GM20431 (cell line): ENCODE data around the gene ART5.
"Not testable (repeated sequence)": the region's sequence is repeated elsewhere in the genome, so short reads cannot be mapped to it uniquely, and the experiment has no call there.

Experiments used
- in situ Hi-C: fragments of 300-500 bp; cut with MseI, MboI; formaldehyde crosslinking; loops from one replicate; pipeline ENCODE4 v1.15.0; 2020; ENCODE audit warnings: low sequenced_read_pairs; ENCODE audit not compliant: unreplicated experiment

Gene ART5

DNA sequence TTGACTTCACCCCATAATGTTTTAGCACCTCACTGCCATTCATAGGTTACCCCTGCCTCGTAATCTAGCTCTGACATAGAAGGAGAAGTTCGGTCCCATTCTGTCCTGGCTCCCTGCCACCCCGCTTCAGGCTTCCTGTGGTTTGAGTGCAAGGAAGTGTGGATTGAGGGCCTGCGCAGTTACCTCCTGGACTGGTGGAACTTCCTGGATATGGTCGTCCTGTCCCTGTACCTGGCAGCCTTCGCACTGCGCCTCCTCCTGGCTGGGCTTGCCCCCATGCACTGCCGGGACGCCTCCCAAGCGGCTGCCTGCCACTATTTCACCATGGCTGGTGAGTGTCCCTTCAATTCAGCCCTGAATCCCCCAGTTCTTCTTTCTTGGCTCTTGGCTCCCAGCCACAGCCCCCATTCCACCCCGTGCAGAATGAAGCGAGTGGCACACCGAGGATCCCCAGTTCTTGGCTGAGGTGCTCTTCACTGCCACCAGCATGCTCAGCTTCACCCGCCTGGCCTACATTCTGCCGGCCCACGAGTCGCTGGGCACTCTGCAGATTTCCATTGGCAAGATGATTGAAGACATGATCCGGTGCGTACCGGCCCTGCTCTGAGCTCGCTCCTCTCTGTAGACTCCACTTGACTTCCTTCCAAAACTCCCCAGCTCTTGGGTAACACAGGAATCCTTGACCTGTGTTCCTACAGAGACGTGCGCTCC is 15.4 kb downstream of the ART5 start:
- in situ Hi-C loops = no loop called here

DNA sequence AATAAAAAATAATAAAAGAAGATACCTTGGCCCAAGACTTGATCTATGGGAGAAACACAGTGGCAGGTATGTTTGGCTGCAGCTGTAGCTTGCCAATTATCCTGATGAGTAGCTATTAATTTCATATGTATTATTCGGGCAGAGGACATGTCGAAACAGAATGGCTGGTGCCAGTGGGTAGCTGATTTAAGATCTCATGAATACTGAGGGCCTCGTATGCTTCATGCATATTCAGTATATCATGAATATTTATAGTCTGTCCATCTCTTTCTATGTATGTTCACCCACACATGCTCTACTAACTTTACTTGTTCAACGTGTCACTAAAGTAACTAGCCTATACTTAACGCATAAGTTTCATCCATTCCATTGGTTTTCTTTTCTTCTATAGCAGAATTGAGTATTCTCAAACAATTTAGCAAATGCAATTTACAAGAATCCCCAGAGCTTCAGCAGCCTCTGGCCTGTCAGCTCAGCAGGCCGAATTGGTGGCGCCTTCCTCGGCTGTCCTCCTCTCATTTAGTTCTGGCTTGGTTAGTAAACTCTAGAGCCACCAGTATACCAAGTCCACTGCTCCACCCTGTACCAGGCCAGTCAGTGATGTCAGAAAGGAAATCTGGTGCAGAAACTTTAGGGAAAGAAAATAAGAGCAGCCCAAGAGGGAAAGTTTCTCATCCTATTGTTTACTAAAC is 17.9 kb downstream of the ART5 start:
- in situ Hi-C loops = no loop called here

DNA sequence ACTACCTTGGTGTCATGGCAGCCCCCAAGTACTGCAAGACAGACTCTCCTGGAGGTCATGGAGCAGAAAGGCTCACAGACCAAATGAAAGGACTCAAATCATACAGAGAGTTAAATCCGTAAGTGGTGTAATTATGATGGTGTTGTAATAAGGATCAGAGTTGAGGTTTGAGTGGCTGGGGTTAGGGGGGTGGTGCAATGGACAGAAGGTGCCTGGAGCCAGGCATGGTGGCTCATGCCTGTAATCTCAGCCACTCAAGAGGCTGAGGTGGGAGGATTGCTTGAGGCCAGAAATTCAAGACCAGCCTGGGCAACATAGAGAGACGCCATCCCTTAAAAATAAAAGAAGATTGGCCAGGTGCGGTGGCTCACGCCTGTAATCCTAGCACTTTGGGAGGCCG is 18.7 kb downstream of the ART5 start:
- in situ Hi-C loops = no loop called here

DNA sequence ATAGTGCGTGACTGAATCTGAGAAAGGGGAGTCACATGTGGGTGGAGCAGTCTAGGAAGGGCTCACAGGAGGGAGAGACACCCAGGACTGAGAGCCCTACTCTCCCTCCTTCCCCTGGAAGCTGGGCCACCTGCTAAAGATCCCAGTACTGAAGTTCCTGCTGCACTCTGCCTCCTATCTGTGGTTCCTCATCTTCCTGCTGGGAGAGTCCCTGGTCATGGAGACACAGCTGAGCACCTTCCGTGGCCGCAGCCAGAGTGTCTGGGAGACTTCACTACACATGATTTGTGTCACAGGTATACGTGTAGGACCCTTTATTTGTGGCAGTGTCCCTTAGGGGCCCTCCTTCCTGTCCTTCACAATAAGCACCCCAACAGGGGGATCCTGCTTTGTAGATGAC is 19.3 kb downstream of the ART5 start:
- in situ Hi-C loops = no loop called here

DNA sequence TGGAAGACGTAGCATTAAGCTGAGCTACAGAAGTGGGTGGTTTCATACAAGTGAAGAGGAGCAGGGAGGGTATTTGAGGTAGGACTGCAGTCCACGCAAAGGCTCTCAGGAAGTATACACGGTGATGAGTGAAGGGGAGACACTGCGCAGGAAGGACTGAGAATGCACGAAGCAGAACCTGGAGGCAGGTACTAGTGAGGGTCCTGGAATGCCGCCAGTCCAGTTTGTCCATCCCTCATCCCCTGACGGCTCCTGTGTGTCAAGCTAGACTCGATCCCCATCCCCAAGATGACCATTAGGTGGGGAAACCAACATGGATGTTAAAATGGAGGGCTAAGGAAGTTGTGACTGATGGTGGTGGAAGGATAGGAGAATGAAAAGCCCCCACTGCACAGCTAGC is 23.8 kb downstream of the ART5 start:
- in situ Hi-C loops = no loop called here

DNA sequence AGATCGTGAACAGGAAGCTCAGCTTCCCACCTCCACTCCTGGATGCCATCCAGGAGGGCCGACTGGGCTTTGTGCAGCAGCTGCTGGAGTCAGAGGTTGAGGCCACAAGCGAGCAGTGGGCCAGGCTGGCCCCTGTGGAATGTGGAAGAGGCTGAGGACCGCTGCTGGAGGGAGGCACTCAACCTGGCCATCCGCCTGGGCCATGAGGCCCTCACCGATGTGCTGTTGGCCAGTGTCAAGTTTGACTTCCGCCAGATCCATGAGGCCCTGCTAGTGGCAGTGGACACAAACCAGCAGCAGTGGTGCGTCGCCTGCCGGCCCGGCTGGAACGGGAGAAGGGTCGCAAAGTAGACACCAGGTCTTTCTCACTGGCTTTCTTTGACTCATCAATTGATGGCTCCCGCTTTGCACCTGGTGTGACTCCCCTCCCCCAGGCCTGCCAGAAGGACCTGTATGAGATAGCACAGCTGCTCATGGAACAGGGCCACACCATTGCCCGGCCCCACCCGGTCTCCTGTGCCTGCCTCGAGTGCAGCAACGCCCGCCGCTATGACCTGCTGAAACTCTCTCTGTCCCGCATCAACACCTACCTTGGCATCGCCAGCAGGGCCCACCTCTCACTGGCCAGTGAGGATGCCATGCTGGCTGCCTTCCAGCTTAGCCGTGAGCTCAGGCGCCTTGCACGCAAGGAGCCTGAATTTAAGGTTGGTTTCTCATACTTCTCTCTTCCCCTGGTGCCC is 24.9 kb downstream of the ART5 start:
- in situ Hi-C loops = no loop called here

DNA sequence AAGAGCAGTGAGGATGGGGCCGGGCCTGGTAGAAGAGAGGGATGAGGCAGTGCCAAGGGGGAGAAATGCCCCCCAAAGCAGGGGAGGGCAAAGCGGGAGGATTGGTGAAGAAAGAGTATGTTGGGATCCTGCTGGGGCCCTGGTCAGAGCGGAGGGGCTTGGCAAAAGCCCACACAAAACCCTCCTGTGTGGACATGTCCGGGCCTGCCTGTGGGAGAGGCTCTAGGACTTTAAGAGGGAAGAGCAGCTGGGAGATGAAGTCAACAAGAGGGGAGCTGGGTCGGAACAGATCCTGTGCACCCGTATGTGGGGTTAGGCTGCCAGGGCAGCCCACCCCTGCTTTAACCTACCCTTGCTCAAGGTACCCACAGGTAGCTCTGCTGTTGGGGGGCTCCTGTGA is 25.8 kb downstream of the ART5 start:
- in situ Hi-C loops = no loop called here

DNA sequence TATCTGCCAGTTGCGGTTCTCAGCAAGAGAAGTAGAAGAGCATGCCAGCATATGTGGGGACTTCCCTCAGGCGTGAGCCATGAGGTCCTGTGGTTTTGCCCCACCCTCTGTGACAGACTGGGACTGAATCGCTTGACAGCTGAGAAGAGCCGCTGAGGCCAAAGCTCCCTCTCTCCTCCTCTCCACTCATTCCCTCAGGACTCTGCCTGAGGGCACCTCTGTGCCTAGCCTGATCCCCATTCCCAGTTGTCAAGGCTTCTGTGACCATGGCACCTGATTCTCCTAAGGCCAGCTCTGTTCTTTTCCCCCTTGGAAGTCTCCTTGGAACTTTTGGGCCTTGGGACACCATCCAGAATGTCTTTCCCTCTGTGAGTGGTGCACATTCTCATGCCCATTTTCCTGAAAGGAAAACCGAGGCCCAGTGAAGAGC is 27.0 kb downstream of the ART5 start:
- in situ Hi-C loops = no loop called here

DNA sequence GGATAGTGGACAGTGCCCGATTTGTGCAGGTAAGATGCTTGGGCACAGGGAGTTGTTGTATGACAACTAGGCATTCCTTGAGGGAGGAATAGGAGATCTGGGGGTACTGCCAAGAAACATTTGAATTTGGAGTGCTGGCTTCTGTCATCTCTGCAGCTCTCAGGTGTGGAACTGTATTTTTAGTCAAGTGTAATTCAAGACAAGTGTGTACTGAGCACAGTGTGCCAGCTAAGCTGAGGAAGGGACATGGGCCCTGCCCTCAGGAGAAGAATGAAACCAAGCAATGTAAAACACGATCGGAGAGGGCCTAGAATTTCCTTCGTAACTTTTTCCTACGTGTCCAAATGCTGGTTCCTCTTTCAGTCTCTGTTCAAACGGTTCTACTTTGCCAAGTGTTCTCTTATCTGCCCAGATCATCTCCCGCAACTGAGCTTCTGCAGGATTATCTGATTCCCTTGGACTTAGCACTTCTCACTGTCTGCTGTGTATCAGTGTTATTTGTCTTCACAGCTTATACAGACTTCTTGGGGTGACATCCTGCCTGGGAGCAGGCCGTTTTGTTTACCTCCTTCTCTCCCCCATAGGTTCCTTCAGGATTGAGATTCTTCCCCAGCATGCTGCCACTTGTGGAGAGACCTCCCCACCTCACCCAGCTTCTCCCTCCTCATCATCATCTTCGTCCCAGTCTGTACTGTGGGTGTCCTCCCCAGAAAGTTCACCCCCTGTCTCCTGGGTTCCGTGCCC is 27.6 kb downstream of the ART5 start:
- in situ Hi-C loops = no loop called here

DNA sequence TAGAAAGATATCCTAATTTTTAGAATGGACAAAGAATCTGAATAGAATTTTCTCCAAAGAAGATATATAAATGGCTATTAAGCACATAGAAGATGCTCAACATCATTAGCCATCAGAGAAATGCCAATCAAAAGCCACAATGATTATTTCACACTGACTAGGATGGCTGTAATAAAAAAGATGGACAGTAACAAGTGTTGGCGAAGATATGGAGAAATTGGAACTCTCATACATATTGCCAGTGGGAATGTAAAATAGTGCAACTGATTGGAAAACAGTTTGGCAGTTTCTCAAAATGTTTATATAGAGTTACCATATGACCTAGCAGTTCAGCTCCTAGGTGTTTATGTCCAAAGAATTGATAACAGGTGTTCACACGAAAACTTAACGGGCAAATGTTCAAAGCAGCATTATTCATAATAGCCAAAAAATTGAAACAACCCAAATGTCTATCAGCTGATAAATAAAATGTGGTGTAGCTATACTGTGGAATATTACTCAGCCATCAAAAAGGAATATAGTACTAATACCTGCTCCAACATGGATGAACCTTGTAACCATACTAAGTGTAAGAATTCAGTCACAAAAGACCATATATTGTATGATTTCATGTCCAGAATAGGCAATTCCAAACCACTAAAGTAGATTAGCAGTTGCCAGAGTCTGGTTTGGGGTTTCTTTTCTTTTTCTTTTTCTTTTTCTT is 29.7 kb downstream of the ART5 start:
- in situ Hi-C loops = no loop called here

DNA sequence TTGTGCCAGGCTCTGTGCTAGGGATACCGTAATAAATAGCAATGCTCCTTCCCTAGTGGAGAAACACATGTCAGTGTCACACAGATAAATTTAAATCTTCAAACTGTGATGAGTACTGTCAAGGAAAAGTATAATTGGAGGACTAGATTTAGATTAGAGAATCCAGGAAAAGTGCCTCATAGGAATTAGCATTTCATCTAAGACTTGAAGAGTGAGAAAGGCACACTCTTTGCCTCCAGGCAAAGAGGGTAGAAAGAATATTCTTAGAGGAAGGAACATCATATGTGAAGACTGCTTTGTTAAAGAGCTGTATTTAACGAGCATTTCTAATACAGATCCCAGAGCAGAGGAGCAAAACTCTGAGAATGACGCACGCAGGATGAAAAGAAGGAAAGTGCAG is 30.9 kb downstream of the ART5 start:
- in situ Hi-C loops = no loop called here

DNA sequence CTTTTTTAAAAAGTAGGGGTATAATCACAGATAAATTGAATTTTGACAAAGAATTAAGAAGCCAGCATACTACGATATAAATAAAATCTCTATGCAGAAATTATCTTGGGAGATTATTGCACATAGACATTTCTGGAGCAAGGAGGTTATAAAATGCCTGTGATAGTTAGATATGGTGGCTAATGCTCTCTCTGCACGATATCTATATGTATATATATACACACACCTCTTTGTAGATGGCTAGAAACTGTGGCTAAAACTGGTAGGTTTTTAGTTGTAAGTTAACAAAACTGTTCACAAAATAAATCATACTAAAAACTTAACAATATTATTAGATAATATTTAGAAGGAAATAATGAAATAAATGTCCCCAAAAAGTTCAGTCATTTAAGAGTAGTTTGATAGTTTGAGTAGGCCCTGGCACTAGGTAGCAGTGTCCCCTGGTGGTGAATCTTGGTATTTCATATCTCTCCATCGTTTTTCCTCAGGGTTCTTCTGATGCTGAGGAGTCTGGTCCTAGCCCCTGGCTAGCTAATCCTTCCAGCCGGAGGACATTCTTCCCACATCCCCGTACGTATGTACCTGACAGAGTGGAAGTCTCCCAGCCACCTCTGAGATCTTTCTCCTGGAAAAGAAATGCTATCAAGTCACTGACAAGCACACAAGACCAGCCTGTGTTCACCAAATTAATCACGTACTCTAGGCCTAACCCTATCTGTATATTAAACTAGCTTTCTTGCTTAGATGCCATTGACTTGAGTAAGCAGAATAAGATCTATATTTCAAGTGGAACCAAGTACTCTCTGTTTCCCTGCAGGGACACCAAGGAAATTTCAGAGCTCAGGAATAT is 32.2 kb downstream of the ART5 start:
- in situ Hi-C loops = no loop called here

DNA sequence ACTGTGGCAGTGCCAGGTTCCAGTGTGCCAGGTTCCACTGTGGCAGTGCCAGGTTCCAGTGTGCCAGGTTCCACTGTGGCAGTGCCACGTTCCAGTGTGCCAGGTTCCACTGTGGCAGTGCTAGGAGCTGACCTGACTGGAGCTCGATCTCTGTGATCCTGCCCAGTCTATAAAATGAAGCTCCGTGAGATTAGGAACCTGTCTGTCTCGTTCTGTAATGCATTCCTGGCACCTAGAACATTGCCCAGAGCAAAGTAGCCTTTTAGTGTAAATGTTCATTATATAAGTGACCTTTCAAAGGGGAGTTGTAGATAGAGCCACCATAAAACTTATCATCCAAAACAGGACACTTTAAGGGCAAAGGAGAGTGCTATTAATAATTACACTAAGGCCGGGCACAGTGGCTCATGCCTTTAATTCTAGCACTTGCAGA is 36.0 kb downstream of the ART5 start:
- in situ Hi-C loops = no loop called here

DNA sequence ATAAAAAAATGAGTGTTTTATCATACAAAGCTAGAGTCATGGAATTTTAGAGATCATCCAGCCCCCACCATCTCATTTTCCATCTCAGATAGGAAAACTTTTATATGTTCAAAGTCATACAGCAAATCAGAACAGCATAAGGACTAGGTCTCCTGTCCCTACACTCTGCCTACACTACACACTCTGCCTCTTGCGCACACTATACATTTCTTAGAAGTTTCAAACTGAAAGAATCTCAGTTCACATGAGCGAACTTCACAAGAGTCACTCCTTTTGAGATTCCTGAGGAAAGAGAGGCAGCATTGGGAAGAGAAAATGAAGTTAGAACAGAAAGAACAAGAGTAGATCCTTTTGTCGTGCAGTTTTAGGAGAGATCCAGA is 36.5 kb downstream of the ART5 start:
- in situ Hi-C loops = no loop called here

DNA sequence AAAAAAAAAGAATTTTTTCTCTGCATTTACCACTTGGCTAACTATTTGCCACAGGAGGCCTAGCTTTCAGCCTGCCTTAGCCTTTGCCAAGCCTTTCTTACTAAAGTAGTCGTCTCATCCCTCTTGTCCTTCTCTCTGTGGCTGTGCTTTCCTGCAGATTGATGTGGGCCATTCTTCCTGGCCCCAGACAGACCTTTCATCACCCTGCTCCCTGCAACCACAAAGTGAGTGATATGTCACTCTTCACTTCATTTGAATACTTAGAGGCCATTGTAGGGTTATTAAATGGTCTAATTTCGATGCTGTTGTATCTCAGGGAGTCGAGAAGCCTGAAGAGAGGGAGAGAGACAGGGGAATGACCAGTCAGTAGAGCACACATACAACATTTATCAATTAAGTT is 37.6 kb downstream of the ART5 start:
- in situ Hi-C loops = no loop called here

DNA sequence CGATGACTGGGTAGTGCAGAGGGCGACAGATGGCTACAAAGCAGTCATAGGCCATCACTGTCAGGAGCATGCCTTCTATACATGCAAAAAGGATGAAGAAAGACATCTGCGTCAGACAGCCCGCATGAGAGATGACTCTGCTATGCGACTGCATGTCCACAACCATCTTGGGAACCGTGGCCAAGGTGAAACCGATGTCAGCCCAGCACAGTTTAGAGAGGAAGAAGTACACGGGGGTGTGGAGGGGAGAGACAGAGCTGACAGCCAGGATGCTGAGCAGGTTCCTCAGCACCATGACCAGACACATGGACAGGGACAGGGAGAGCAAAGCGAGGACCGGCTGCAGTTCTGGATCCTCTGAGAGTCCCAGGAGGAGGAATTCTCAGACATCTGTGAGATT is 41.6 kb downstream of the ART5 start:
- in situ Hi-C loops = not testable (repeated sequence)

DNA sequence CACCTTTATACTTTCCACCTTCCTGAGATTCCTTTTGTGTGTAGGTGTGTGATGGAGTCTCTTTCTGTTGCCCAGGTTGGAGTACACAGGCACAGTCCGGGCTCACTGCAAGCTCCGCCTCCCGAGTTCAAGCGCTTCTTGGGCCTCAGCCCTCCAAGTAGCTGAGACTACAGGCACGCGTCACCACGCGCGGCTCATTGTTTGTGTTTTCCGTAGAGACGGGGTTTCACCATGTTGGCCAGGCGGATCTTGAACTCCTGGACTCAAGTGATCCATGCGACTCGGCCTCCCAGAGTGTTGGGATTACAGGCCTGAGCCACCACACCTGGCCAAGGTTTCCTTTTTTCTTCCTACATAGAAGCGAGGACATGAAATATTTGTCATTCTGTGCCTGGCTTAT is 44.0 kb downstream of the ART5 start:
- in situ Hi-C loops = not testable (repeated sequence)

DNA sequence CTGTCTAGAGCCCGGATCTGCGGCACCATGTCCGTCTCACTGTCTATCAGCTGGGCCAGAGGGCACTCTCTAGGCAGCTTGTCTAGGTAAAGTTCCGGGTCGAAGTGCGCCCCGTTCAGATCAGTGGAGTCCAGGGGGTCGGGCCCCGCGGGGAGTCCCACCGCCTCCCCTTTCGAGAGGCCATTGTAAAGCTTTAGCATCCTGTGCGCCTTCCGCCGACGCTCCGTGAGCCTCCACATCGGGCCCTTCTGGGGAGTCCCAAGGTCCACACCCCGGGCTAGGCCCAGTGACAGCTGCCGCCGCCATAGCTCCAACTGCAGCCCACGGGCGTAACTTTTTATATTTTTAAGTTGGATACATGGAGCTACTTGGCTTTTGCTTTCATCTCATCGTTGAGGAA is 50.5 kb downstream of the ART5 start:
- in situ Hi-C loops = not testable (repeated sequence)

DNA sequence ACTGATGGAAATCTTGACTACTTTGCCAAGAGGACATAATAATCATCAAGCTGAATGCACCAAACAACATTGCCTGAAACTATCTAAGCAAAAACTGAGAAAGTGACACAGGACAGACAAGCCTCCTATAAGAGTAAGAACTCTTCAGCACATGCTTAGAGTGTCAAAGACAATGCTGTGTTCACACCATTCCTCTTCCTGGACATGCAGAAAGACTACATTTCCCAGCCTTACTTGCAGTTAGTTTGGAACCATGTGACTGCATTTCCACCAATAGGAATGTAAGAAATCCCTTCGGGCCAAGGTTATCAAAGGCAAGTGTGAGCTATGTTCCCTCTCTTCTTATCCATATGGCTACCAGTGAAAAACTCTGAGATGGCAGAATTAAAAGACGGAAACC is 51.6 kb downstream of the ART5 start:
- in situ Hi-C loops = not testable (repeated sequence)
